ENCODE data around the gene SPTLC2. TPM values are rescaled to one million over a fixed set of nuclear protein-coding genes. Genes with fewer than 3 reads are reported as not detected.

The SPTLC2 gene
- total RNA-seq, 1 experiment from 2014 or later: 45.9 TPM

DNA sequence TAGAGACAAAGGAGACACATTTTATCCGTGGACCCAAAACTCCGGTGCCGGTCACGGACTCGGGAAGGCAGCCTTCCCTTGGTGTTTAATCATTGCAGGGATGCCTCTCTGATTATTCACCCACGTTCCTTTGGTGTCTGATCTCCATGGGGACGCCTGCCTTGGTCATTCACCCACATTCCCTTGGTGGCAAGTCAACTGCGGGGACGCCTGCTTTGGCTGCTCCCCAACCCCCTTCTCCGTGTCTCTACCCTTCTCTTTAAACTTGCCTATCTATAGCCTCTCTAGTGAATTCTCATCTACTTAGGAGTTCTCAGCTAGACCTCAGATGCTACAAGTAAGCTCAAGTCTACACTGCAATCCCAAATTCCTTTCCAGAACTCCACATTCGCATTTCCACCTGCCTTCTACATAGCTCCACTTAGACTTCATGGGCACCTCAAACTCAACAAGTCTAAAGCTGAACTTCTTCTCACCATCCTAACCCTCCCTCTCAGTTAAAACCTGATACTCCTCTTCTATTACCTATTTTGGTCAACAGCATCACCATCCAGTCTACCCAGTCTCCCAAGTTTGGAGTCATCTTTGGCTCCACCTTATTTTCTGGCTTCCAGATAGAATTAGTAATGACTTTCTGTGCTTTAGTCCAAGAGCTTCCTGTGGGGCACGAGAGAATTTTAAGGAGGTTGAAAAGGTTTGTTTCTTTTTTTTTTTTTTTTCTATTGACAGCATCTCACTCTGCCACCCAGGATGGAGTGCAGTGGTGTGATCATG lies 14.4 kb downstream of the SPTLC2 start:
- no peaks in the 10 kb centered on the region for H3K27me3 Mint-ChIP-seq (ENCODE audit: unreplicated experiment)
- H3K27ac Mint-ChIP-seq (ENCODE audit: unreplicated experiment): no peak overlapping the region
- DNase-seq: no peak
- peaks cover 5% of the 10 kb centered on the region for H3K36me3 Mint-ChIP-seq (ENCODE audit: insufficient read depth, unreplicated experiment)
- intact Hi-C loops (cut with micrococcal nuclease; ENCODE audit: unreplicated experiment): no loop called here
- BruUV-seq (replicated peaks): no TSS peak
- H3K4me1 Mint-ChIP-seq (ENCODE audit: low read depth, unreplicated experiment): peaks cover 50% of the 10 kb centered on the region
- H3K4me3 Mint-ChIP-seq (ENCODE audit: low read depth, unreplicated experiment): no peak overlapping the region
- CTCF ChIA-PET: no interaction called here
- peaks cover 4% of the 10 kb centered on the region for H3K9me3 Mint-ChIP-seq (ENCODE audit: low read depth, unreplicated experiment)
- TF ChIP-seq CTCF (IDR thresholded peaks at IDR 0.05; ENCODE audit: unreplicated experiment): no peak

GRCh38 chr14:77599889-77600288 lies 16.5 kb downstream of the SPTLC2 start:
- CTCF ChIA-PET: no interaction called here
- Mint-ChIP-seq H3K27me3 (ENCODE audit: unreplicated experiment) (no peaks in the 10 kb centered on the region), H3K4me3 (ENCODE audit: low read depth, unreplicated experiment) (no peak overlapping the region), H3K9me3 (ENCODE audit: low read depth, unreplicated experiment) (peaks cover 4% of the 10 kb centered on the region), H3K27ac (ENCODE audit: unreplicated experiment) (no peak overlapping the region), H3K4me1 (ENCODE audit: low read depth, unreplicated experiment) (peaks cover 59% of the 10 kb centered on the region), H3K36me3 (ENCODE audit: insufficient read depth, unreplicated experiment) (peaks cover 11% of the 10 kb centered on the region)
- no peak for DNase-seq
- BruUV-seq (replicated peaks): no TSS peak
- TF ChIP-seq CTCF (IDR thresholded peaks at IDR 0.05; ENCODE audit: unreplicated experiment): no peak
- intact Hi-C loops (cut with micrococcal nuclease; ENCODE audit: unreplicated experiment): no loop called here

DNA sequence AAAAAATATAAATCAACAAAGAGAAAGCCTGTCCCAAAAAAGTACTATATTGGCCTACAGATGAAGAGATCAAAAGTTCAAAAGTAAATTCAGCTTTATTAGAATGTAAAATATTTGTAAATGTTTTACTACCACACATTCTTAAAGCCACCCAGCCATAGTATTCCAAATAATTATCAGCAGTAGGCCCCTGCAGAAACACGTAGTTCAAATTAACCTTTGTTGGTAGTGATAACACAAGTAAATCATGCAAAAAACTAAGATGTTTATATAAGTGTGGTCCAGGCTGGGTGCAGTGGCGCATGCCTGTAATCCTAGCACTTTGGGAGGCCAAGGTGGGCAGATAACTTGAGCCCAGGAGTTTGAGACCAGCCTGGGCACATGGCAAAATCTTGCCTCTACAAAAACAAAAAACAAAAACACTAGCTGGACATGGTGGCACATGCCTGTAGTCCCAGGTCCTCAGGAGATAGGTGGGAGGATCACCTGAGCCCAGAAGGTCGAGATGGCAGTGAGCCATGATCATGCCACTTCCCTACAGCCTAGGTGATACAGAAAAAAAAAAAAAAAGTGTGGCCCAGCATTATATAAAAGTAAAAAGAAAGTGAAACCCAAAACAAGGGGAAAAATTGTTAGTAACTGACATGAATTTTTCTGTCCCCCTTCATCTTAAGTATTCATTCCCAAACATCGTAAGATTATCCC lies 17.9 kb downstream of the SPTLC2 start:
- TF ChIP-seq CTCF (IDR thresholded peaks at IDR 0.05; ENCODE audit: unreplicated experiment): no peak
- intact Hi-C loops (cut with micrococcal nuclease; ENCODE audit: unreplicated experiment): no loop called here
- DNase-seq: no peak
- Mint-ChIP-seq H3K27ac (ENCODE audit: unreplicated experiment) (no peak overlapping the region), H3K9me3 (ENCODE audit: low read depth, unreplicated experiment) (peaks cover 4% of the 10 kb centered on the region), H3K4me3 (ENCODE audit: low read depth, unreplicated experiment) (no peak overlapping the region), H3K36me3 (ENCODE audit: insufficient read depth, unreplicated experiment) (peaks cover 22% of the 10 kb centered on the region), H3K4me1 (ENCODE audit: low read depth, unreplicated experiment) (peaks cover 66% of the 10 kb centered on the region), H3K27me3 (ENCODE audit: unreplicated experiment) (no peaks in the 10 kb centered on the region)
- no TSS peak for BruUV-seq (replicated peaks)
- CTCF ChIA-PET: no interaction called here

DNA sequence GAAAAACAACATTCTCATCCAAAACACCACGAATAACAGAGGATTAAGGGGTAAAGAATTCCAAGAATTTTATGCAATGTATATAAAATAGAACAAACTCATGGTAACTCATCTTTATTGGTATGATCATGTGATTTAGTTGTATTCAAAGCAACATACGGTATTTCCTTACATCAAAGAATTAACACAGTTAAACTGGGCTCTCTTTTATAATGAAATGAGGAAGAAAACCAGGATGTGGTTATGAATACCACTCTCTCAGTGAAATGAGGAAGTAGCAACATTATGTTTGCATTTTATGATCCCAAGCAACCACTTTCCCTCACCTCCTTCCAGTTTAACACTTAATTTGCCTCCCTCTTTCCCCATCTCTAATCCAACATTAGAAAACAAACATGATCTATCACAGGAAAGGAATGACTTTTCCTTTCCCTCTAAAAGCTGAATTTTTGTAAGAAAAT lies 22.9 kb downstream of the SPTLC2 start:
- peak overlapping the region; percentile 26 for H3K4me3 Mint-ChIP-seq (ENCODE audit: low read depth, unreplicated experiment)
- CTCF ChIA-PET: no interaction called here
- peak overlapping the region; percentile 79 for H3K27ac Mint-ChIP-seq (ENCODE audit: unreplicated experiment)

More for the DNA sequence above, 22.9 kb downstream of the SPTLC2 start:
- Mint-ChIP-seq H3K36me3 (ENCODE audit: insufficient read depth, unreplicated experiment) (peaks cover 26% of the 10 kb centered on the region), H3K4me1 (ENCODE audit: low read depth, unreplicated experiment) (peaks cover 42% of the 10 kb centered on the region), H3K9me3 (ENCODE audit: low read depth, unreplicated experiment) (no peaks in the 10 kb centered on the region), H3K27me3 (ENCODE audit: unreplicated experiment) (no peaks in the 10 kb centered on the region)
- TF ChIP-seq CTCF (IDR thresholded peaks at IDR 0.05; ENCODE audit: unreplicated experiment): no peak
- intact Hi-C loops (cut with micrococcal nuclease; ENCODE audit: unreplicated experiment): loop anchor here (2.0 to 5.0 kb wide), 2 partner anchors 19 to 114 kb away; partner anchors contain the start of genes ALKBH1 and SLIRP
- no TSS peak for BruUV-seq (replicated peaks)
- DNase-seq: no peak
